PC-3 (cell line): ENCODE measurements around the gene ABHD6.

Source experiments
- EZH2 ChIP-seq: fragments of 300-600 bp; sonication (generic); IDR thresholded peaks from one replicate; pipeline ENCODE4 v1.6.1; 2017; ENCODE audit warnings: antibody characterized with exemption, mild to moderate bottlenecking, low read length; ENCODE audit not compliant: unreplicated experiment
- EZH2phosphoT487 ChIP-seq: fragments of 300-600 bp; sonication (generic); IDR thresholded peaks from 2 replicates; pipeline ENCODE4 v1.6.1; 2018; ENCODE audit warnings: mild to moderate bottlenecking, antibody characterized with exemption, low read length, borderline replicate concordance
- TF ChIP-seq, protein P1 (sequence below): fragments of 300-600 bp; sonication (generic); conservative IDR thresholded peaks from 2 replicates; pipeline ENCODE4 v1.5.1; 2017; ENCODE audit warnings: antibody characterized with exemption, low read depth, mild to moderate bottlenecking, low read length

DNA sequence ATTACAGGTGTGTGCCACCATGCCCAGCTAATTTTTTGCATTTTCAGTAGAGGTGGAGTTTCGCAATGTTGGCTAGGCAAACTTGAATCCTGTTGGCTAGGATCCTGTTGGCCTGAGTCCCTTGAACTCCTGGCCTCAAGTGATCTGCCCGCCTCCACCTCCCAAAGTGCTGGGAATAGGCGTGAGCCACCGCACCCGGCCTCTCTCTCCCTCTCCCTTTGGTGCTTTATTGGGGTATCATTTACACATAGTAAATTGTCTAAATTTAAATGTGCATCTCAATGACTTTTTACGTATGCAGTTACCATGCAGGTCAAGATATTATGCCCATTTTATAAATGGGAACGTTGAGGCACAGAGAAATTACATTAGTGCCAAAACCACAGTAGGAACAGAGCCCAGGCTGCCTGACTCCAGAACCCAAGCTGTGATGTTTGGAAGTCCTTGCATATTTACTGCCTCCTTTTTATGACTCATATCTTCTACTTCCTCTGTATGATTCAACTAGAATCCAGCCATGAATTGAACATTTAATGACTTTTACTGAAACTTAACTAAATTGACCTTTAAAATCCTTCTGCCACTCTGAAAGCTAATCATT lies 34.4 kb downstream of the ABHD6 start:
- TF ChIP-seq, protein P1, sequence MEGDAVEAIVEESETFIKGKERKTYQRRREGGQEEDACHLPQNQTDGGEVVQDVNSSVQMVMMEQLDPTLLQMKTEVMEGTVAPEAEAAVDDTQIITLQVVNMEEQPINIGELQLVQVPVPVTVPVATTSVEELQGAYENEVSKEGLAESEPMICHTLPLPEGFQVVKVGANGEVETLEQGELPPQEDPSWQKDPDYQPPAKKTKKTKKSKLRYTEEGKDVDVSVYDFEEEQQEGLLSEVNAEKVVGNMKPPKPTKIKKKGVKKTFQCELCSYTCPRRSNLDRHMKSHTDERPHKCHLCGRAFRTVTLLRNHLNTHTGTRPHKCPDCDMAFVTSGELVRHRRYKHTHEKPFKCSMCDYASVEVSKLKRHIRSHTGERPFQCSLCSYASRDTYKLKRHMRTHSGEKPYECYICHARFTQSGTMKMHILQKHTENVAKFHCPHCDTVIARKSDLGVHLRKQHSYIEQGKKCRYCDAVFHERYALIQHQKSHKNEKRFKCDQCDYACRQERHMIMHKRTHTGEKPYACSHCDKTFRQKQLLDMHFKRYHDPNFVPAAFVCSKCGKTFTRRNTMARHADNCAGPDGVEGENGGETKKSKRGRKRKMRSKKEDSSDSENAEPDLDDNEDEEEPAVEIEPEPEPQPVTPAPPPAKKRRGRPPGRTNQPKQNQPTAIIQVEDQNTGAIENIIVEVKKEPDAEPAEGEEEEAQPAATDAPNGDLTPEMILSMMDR: no peak
- TF ChIP-seq EZH2 (no peak), EZH2phosphoT487 (no peak)
